ENCODE results near the gene CNGB1. TPM values are rescaled to one million over a fixed set of nuclear protein-coding genes. Genes with fewer than 3 reads are reported as not detected.

The CNGB1 gene
- total and polyA plus RNA-seq, 12 donors = not detected

DNA sequence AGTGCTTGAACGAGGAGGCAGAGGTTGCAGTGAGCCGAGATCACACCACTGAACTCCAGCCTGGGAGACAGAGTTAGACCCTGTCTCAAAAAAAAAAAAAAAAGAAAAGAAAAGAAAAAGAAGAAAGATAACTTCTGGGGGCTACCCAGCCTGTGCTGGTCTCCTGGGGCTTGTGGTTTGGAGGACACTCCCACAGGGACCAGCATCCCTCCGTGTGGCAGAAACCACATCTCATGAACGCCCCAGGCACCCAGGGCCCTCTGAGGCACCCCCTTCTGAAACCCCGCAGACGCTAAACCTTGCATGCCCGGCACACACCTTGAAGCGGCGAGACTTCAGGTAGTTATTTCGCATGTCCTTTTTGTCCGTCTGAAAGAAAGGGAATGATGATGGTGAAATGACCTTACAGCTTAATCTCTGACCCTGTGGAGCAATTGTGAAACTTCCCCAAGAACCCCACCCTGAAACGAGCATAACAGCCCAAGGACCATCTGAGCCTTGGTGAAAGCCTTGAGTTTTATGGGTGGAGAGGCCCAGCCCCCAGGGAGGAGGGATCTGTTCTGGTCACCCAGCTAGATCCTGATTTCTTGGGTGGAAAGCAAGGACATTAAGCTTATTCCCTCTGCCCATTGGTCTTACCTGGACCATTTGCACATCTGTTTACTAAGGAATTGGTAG lies 55.0 kb downstream of the CNGB1 start:
- WGBS, 2 donors = 74 to 80% methylated on average over 12 of the region's 12 CpGs
- no peak overlapping the region for H3K27ac ChIP-seq
- no peak overlapping the region for H3K4me3 ChIP-seq
- no peaks in the 10 kb centered on the region for H3K36me3 ChIP-seq
- DNase-seq (no peak), ATAC-seq (no peak)
- H3K9me3 ChIP-seq = peaks cover 0 to 8% (median 0%) of the 10 kb centered on the region in 11 donors
- no peaks in the 10 kb centered on the region for H3K4me1 ChIP-seq
- no peaks in the 10 kb centered on the region for H3K27me3 ChIP-seq
- TF ChIP-seq, protein P1, sequence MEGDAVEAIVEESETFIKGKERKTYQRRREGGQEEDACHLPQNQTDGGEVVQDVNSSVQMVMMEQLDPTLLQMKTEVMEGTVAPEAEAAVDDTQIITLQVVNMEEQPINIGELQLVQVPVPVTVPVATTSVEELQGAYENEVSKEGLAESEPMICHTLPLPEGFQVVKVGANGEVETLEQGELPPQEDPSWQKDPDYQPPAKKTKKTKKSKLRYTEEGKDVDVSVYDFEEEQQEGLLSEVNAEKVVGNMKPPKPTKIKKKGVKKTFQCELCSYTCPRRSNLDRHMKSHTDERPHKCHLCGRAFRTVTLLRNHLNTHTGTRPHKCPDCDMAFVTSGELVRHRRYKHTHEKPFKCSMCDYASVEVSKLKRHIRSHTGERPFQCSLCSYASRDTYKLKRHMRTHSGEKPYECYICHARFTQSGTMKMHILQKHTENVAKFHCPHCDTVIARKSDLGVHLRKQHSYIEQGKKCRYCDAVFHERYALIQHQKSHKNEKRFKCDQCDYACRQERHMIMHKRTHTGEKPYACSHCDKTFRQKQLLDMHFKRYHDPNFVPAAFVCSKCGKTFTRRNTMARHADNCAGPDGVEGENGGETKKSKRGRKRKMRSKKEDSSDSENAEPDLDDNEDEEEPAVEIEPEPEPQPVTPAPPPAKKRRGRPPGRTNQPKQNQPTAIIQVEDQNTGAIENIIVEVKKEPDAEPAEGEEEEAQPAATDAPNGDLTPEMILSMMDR (IDR thresholded peaks at IDR 0.05) = no peak
- intact Hi-C loops (cut with DNase I) = loop anchor here in 1 of 10 donors (5.0 kb wide), 1 partner anchor 71 kb away; no protein-coding TSS in a partner anchor

DNA sequence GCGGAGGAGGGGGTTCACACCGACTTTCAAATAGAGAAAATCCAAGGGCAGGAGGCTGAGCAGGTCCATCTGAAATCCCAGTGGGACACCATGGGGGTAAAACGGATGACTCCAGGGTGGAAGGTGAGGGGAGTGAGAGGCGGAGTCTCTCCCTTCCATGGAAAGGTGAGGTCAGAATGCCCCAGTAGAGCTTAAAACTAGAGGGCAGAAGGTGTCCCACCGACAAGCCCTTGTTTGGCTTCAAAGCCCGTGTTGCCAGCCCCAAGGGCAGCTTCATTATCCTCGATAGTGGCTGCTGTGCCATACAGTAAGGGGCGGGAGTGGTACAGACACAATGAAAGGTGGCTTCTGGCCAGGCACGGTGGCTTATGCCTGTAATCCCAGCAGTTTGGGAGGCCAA lies 55.7 kb downstream of the CNGB1 start:
- intact Hi-C loops (cut with DNase I) = loop anchor here in 1 of 10 donors (5.0 kb wide), 1 partner anchor 72 kb away; no protein-coding TSS in a partner anchor

DNA sequence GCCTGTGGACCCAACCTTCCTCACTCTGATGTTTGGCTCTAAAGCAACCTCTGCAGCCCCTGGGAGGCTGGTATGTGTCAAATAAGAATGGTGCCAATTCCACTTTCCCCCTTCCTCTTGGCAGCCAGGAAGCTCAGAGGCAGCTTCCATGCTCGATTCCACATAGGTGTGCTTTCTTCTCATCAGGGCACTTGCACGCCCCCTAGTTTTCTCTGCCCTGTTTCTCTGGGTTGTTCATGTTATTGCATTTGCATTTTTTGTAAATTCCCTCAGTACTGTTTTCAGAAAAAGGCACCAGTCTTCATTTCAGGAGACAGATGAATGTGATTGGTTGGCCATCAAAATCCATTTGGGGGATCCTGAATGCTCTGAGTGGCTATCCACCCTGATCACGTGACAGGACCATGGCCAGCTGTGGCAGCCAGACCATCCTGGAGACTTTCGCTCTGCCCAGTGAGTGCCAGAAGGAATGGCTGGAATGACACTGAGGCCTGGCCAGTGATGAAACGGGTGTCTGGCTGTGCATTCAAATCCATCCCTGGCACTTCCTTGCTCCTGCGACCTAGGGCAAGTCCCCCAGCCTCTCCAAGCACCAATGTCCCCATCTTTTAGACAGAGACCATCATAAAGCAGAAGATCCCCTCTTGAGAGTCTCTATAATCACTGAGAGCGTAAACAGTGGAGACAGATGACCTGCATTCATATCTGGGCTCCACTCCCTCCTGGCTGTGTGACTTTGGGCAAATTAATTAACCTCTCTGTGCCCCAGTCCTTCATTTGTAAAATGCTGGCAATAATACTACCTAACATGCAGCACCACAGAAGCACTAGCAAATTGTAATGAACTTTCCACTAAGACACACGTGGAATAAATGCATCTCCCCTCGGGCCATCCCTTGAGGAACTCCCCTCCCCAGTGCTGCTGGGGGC lies 56.4 kb downstream of the CNGB1 start:
- H3K27me3 ChIP-seq = no peaks in the 10 kb centered on the region
- intact Hi-C loops (cut with DNase I) = loop anchor here in 1 of 10 donors (5.0 kb wide), 1 partner anchor 73 kb away; no protein-coding TSS in a partner anchor
- no peak overlapping the region for H3K4me3 ChIP-seq
- peaks cover 0 to 6% (median 0%) of the 10 kb centered on the region in 11 donors for H3K9me3 ChIP-seq
- H3K27ac ChIP-seq = no peak overlapping the region
- H3K36me3 ChIP-seq = no peaks in the 10 kb centered on the region
- 81 to 84% methylated on average over 9 of the region's 9 CpGs for WGBS, 2 donors
- DNase-seq = no peak
- TF ChIP-seq, protein P1 (IDR thresholded peaks at IDR 0.05) = no peak
- ATAC-seq = no peak
- no peaks in the 10 kb centered on the region for H3K4me1 ChIP-seq

More for the DNA sequence above, 55.7 kb downstream of the CNGB1 start:
- peaks cover 0 to 8% (median 0%) of the 10 kb centered on the region in 11 donors for H3K9me3 ChIP-seq
- no peak overlapping the region for H3K27ac ChIP-seq
- no peaks in the 10 kb centered on the region for H3K36me3 ChIP-seq
- TF ChIP-seq, protein P1 (IDR thresholded peaks at IDR 0.05) = no peak
- no peaks in the 10 kb centered on the region for H3K27me3 ChIP-seq
- WGBS, 2 donors = 64 to 70% methylated on average over 9 of the region's 9 CpGs
- DNase-seq = no peak
- H3K4me3 ChIP-seq = no peak overlapping the region
- no peaks in the 10 kb centered on the region for H3K4me1 ChIP-seq
- no peak for ATAC-seq

DNA sequence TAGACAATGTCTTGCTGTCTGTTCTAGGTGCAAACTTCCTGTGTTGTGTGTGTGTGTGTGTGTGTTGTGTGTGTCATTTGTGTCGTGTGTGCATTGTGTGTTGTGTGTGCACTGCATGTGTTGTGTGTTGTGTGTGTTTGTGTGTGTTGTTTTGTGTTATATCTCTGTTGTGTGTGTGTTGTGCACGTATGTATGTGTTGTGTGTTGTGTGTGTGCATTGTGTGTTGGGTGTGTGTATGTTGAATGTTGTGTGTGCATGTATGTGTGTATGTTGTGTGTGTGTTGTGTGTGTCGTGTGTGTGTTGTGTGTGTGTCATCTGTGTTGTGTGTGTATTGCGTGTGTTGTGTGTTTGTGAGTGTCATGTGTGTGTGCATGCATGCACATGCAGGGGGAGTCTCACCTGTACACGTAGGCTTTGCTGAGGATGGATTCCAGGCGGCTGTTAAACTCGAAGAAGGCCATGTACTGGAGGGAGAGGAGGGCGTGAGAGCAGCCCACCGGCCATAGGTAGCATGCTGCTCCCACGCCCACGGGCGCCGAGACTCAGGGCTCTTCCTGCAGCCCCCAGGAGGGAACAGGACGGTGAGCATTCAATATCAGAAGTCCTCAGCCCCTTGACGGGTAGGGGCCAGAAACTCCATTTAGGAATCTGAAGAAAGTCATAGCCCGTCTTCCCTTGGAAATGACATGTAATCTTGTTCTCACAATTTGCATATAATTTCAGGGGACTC lies 58.2 kb downstream of the CNGB1 start:
- intact Hi-C loops (cut with DNase I) = no loop called here
- DNase-seq (no peak), ATAC-seq (no peak)
- no peak overlapping the region for H3K27ac ChIP-seq
- no peaks in the 10 kb centered on the region for H3K9me3 ChIP-seq
- H3K27me3 ChIP-seq = peaks cover 0 to 4% (median 0%) of the 10 kb centered on the region in 7 donors
- TF ChIP-seq, protein P1 (IDR thresholded peaks at IDR 0.05) = no peak
- no peaks in the 10 kb centered on the region for H3K36me3 ChIP-seq
- 71 to 77% methylated on average over 16 of the region's 16 CpGs for WGBS, 2 donors
- H3K4me3 ChIP-seq = no peak overlapping the region
- no peaks in the 10 kb centered on the region for H3K4me1 ChIP-seq

All from heart right ventricle (tissue), 16 donors.